HG03108 (cell line): ENCODE data around the gene UTF1.

Experiments
- ATAC-seq: cut with Tn5 transposase; IDR thresholded peaks from one replicate; pipeline ENCODE4 v1.9.1; 2021; ENCODE audit warnings: moderate library complexity; ENCODE audit not compliant: unreplicated experiment

The UTF1 gene

DNA sequence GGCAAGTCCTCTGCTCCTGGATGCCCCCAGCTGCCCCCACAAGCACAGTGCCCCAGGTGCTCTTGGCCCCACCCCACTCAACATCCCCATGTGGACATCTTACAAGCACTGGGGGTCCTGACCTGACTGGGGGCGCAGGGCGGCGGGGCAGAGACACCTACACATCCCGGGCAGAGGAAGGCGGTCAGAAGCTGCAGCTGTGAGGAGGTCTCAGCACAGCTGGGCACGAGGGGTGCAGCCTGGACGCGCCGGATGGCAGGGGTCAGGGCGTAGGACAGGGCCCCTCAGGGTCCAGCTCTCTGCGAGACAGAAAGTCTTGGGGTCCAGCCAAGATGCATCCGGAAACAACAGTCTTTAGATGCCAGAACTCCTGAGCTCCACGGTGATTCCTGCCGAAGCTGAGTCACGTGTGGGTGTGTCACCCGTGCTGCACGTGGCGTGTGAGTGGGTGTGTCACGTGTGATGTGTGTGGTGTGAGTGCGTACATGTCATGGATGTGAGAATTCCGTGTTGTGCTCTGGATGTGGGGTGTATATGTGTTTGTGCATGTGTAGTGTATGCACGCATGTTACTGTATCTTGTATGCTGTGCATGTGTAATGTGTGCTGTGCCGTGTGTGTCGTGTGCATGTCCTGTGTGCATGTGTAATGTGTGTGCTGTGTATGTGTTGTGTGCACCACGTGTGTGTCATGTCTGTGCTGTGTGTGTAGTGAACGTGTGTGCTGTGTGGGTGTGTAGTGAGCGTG is 12.8 kb downstream of the UTF1 start:
- ATAC-seq, result no peak

DNA sequence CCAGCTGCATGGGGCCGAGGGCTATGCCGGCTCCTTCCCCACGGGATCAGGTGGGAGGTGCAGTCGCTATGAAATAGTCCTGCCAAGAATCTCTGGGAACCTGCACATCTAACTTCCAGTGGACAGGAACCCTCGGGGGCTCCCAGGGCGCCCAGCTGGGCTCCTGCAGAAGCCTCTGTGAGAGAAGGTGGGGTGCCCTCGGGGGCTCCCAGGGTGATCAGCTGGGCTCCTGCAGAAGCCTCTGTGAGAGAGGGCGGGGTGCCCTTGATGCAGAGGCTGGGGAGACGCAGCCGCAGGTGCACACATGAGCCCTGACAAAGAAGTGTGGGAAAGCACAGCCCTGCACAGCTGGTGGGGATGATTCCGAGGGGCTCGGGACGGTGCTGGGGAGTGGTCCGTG is 13.6 kb downstream of the UTF1 start:
- ATAC-seq, result no peak

DNA sequence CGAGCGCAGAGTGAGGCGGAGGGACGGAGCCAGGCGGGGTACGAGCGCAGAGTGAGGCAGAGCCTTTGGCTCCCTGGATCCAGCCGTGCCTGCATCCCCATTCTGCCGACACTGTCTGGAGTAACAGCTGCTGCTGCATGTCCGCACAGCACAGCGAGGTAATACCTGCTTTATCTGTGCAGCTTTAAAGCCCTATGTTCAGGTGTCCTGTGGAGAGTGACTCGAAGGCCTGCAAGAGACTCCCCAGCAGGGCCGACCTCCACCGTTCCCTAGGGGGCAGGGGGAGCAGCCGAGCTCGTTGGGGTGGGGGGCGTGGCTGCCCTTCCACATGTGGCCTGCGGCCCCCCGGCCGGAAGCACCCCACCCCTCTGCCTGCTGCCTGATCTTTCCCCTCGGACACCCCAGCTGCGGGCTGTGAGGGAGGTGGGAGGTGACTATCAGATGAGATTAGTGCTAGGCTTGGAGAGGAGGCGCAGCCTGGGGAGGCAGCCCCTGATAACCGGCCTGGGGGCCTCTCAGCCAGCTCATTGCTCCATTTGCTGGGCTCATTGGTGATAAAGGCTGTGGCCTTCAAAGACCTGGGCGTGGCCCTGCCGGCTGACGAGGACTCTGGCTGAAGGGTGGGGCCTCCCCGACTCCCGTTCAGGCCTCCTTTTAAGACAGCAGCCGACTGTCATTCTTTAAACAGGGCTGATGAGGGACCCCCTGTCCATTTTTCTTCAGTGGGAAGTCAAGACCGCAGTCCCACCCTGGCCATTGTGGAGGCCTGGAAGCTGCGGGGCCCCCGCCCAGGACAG is 15.6 kb downstream of the UTF1 start:
- ATAC-seq, result no peak

DNA sequence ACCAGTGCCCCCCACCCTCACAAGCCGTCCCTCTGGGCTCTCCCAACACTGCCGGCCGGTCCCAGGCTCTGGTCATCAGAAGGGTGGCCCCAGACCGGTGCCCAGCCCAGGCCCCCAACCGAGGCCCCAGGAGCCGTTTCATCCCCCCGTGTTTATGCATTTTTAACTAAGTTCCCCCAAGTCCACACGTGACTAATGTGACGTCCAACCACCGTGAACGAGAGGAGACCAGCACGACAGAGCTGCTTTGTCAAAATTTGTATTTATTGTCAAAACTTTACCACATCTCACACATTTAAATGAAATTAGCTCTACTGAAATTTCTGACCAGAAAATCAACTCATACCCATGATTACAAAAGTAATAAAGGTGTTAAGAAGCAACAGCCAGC is 16.2 kb downstream of the UTF1 start:
- no peak for ATAC-seq

DNA sequence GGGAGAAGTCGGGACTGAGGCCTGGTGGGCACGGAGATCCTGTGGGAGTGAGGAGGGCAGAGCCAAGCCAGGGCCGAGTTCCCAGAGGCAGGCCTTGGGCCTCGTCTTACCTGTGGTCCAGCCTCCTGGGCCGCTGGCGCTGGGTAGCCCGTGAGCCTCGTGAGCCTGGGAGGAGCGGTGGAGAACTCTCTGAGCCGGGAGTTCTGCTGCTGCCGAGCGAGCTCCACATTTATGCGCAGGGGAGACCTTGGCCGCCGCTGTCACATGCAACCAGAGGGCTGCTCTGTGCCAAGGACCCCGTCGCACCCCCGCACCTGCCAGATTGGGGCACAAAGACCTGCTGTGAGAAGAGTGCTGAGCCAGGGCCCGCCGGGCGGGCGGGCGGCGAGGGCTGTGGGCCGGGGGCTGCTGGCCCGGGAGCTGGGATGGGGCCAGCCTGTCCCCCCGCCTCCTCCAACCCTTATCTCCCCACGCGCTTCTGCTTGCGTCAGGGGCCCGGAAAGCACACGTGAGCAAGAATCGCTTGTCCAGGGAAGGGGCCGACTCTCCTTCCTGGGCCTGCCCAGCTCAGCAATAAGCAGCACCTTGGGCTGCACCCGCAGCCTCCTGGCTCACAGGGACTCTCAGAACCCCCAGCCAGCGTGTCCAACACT is 17.8 kb downstream of the UTF1 start:
- no peak for ATAC-seq

DNA sequence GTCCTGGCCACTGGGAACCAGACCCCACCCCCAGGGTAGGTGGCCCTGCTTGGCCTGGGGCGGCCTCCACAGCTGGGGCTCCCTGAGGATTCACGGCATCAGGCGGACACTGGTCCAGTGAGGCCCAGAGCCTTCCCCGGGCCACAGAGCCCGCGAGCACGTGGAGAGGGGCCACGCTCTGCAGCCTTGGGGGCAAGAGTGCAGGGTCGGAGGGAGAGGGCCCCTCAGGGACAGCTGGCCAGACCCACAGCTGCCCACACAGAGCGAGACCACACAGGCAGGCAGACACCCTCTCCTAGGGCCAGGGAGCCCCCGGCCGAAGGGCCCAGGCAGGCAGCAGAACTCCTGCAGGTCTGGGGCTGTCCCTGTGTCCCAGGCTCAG is 18.3 kb downstream of the UTF1 start:
- ATAC-seq, result no peak

DNA sequence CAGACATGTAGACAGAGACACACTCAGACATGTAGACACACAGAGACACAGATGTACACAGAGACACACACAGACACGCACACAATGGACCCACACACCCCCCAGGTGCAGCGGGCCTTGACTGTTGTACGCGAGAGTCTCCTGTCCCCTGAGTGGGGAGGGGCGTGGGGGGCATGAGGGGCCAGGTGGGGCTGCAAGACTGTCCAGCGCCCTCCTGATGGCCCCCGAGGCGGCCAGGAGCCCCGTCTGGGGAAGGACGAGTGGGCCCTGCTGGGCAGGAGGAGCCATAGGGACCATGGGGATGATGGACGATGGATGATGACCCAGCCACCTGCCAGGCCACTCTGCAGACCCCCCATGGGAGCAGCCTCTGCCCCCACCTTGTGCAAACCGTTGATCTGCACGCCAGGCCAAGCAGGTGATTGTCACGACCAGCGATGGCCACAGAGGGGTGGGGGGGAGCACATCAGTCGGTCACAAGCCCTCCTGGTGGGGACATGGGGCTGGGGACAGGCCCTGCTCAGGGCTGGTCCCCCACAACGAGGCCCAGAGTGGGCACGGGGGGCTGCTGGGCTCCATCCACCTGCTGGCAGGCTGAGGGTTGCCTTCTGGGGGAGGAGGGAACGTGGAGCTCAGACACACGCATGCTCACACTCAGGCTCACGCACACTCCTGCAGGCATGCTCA is 19.2 kb downstream of the UTF1 start:
- no peak for ATAC-seq

DNA sequence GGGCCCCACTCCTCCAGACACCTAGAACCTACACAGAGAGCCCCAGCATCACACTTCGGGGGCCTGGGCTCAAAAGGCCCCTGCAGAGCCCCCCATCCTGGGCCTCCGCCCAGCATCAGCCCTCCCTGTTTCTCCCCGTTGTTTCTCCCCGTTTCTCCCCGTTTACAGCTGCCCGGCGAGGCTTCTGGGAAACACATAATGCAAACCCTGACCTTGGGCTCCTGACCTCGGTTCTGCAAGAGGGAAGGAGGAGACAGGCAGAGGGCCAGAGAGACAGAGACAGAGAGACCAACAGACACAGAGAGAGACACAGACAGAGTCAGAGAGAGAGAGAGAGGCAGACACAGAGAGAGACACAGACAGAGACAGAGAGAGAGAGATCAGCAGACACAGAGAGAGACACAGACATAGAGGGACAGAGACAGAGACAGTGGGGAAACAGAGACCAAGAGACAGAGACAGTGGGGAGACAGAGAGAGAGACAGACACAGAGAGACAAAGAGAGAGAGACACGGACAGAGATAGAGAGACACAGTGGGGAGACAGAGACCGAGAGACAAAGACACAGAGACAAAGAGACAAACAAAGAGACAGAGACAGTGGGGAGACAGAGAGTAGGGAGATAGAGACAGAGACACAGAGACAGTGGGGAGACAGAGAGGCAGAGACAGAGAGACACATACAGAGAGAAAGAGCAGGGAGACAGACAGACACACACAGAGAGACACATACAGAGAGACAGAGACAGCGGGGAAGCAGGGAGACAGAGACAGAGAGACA is 20.1 kb downstream of the UTF1 start:
- no peak for ATAC-seq

DNA sequence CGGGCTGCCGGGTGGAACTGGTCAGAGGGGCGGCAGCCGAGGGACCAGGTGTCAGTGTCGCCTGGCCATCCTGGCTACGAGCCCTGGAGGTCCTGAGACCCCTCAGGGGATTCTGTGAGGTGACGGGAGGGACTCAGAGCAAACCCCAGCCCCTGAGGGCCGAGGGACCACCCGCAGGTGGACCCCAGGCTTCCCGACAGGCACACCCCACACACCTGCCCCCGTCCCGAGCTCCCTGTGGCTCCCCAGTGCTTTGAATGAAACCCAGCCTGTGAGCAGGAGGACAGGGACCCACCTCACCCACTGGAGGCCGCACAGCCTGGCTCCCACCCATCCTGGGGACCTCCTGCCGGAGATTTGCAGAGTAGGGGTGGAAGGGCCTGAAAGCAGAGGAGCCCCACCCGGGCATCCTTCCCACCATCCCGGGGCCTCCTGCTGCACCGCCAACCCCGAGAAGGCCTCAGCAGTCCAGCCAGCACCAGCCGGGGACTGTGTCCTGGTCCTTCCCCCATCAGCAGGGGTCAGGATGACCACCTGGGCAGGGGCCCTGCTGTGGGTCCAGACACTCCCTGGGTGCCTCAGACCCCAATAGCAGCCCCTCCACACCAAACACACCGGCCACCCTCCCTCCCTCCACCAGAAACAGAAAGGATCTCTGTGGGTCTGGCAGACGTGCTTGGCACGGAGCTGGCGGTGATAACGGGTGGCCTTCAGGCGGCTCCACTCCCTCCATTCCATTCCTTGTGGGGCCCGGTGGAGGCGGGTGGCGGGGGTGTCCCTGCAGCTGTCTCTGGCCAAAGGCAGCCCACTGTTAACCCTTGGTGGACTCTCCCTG is 21.6 kb downstream of the UTF1 start:
- no peak for ATAC-seq

DNA sequence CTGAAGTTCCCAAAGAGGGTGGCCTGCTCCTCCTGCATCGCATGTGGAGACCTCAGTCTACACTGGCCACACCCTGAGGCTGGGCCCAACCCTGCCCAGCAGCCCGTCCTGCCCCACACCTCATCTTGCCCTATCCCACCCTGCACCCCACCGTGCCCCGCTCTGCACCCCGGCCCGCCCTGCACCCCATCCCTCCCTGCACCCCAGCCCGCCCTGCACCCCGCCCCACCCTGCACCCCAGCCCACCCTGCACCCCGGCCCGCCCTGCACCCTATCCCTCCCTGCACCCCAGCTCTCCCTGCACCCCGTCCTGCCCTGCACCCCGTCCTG is 22.2 kb downstream of the UTF1 start:
- no peak for ATAC-seq

DNA sequence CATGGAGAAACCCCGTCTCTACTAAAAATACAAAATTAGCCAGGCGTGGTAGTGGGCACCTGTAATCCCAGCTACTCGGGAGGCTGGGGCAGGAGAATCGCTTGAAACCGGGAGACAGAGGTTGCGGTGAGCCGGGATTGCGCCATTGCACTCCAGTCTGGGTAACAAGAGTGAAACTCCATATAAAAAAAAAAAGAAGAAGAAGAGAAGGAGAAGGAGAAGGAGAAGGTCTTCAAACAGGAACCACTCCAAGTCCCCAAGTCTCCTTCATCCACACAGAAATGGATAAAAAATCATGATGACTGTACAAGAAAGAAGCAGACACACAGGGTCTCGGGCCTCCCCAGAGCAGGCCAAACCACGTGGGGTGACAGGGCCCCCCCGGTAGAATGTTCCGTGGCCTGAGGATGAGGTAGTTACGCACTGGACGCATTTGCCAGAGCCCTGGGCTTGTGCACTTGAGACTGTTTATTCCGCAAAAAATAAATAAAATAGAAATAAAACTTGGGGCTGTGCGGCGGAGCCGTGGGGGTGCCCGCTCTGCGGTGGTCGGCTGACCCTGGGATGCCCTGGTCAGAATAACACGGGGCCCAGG is 23.4 kb downstream of the UTF1 start:
- no peak for ATAC-seq

DNA sequence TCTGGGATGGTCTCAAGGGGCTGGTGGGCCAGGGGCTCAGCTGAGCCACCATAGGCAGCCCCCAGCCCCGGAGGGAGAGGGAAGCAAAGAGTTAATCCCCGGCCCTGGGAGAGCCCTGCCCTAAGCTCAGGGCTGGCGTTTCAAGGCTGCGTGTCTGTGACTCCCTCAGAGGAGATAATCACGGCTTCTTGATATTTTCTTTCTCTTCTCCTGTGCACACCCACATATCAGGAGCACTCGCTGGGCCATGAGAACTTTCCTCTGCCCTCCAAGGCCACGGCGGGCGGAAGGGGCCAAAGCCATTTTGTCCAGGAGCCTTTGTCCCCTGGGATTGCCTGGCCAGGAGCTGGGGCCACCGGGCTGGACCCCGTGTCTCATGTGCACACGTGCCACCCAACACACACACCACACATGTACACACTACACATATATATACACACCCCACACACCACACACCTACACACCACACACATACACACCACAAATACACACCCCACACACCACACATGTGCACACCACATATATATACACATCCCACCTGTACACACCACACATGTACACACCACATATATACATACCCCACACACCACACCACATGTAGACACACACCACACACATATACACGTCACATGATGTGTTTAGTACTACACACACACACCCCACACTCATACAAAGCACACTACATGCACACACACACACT is 24.6 kb downstream of the UTF1 start:
- ATAC-seq, result no peak

DNA sequence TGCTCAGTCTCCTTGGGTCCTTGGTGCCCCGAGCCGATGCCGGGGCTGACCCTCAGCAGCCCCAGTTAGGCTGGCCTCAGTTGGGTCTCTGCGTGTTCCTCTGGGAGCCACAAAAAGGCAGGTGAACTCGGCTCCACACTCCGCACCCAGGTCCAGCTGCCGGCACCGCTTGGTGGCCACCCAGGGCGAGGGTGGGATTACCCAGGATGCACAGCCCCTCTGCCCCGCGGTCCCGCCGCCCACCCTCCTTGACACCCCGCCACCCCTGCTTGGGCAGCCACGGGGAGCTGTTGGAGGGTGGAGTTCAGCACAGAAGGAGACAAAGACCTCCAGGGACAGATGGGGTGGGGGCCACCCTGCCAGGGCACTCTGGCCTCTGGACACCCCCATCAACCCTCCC is 25.3 kb downstream of the UTF1 start:
- ATAC-seq, result no peak

DNA sequence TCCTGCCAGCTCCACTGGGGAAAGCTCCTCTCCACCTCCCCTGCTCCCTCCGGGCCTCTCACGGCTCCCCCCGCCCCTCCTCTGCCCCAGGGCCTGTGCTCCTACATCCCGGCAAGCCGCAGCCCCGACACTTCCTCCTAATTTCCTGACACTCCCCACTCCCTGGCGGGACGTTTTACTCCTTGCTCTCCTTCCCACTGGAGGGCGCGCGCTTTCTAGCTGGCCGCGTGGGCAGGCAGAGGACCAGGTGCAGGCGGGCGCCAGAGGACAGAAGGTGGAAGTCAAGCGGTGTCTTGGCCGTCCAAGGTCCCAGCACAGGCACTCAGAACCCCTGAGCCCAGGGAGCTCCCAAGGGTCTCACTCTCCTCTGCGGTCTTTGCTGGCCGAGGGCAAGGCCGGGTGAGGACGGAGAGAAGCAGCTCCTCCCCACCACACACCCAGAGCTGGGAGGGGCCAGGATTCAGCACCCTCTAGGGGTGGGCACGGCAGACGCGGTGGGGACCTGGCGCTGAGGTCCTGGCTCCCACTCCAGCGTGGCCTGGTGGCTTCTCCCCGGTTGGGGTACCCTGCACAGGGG is 27.6 kb downstream of the UTF1 start:
- ATAC-seq, result no peak

DNA sequence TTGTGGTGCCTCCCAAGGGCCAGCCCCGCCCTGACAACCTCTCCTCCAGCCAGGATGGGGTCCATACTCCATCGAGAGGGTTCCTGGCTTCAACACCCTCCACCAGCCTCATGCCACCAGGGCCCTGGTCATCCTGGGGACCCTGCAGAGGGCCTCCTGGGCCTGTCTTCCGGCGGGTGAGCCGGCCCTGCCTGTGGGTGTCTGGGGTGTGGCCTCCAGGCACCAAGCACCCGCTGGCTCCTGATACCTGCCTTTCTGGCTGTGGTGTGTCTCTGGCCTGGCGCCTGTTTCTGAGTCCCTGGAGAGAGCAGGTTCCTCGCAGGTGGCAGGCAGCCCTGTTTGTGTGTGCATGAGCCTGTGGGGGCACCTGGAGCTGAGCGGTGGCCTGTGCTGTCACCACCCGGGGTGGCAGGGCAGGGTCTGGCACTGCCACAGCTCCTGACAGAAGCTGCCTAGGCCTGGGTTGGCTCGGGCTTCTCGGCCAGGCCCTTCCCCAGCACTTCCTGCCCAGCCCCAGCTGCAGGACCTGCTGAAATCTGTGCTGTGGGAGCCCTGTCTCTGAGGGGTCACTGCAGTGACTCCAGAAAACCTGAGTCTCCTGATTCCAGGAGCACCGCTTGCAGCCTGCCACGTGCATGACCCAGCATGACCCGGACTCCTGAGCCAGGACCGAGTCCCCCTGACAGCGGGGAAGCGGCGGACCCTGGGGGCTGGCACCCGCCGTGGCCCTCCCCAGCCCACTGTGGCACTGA is 28.2 kb downstream of the UTF1 start:
- ATAC-seq, result no peak

DNA sequence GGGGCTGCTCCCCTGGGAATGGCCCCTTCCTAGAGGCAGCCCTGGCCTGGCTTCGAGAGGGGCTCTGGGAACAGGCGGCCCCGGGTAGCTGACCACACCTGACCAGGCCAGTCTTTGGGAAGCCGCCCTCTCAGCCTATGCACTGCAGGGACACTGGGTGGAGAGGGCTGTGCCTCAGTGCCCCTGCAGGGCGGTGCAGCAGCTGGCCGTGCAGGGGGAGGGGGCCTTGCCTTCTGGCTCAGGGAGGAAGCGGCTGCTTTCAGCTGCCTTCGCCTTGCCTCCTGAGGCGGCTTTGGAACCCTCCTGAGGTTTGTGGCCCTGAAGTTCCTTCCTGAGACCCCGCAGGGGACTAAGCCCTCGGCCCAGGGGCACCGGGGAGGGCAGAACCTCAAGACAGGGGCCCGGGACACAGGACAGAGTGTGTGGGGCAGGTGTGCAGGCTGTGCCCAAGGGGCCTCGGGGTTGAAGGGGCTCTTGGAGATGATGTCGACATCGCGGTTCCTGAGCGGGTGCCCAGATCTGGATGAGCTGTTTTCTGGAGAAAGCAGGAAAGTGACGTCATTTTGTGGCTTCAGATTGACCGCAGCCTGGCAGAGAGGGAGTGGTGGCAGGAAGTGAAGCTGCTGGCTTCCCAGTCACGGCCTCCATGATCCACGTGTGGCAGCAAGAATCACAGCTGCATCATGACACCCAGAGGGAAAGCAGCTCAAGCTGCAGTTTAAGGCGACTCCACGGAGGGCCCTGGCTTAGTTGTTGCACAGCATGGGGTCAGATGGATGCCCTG is 29.0 kb downstream of the UTF1 start:
- no peak for ATAC-seq

DNA sequence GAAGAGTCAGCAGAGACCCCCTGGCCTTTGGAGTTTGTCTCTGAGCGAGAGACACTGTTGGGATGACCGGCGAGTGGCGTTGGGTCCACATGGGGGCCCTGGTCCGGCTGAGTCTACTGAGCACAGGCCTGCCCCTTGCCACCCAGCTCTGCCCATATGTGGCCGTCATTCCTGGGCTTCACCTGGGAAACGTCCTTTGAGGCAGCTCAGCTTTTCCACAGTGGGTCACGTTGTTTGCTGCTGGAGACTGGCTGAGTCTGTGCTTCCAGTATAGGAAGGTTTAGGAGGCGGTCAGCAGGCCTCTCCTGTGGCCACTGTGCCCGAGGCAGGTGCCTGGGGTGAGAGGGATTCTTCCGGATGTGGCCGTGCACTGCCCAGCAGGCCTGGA is 29.6 kb downstream of the UTF1 start:
- no peak for ATAC-seq
